H9 (cell line): ENCODE data around the gene METTL27. TPM values are rescaled to one million over a fixed set of nuclear protein-coding genes. Genes with fewer than 3 reads are reported as not detected.
"Not testable (repeated sequence)": the region's sequence is repeated elsewhere in the genome, so short reads cannot be mapped to it uniquely, and the experiment has no call there.

Experiments
- DNase-seq: peaks from one replicate; pipeline ENCODE4 v3.0.0-alpha.2; 2017
- H2AFZ ChIP-seq: one replicate; pipeline ENCODE4 v1.6.1; 2013; ENCODE audit warnings: mild to moderate bottlenecking, low read length, control low read depth, moderate library complexity
- H2AK5ac ChIP-seq: 2 replicates; pipeline ENCODE4 v1.6.1; 2013; ENCODE audit warnings: low read length, control low read depth, mixed read lengths; ENCODE audit not compliant: insufficient read length
- H2BK120ac ChIP-seq: one replicate; pipeline ENCODE4 v1.6.1; 2013; ENCODE audit warnings: low read depth, mild to moderate bottlenecking, low read length, control low read depth, inconsistent platforms; ENCODE audit not compliant: poor library complexity, severe bottlenecking
- H2BK12ac ChIP-seq: 2 replicates; pipeline ENCODE4 v1.6.1; 2013; ENCODE audit warnings: low read length, control low read depth, mixed read lengths, low read depth; ENCODE audit not compliant: insufficient read length
- H2BK15ac ChIP-seq: 2 replicates; pipeline ENCODE4 v1.6.1; 2013; ENCODE audit warnings: low read depth, low read length, control low read depth
- H2BK20ac ChIP-seq: one replicate; pipeline ENCODE4 v1.6.1; 2013; ENCODE audit warnings: low read depth, mild to moderate bottlenecking, low read length, control low read depth, inconsistent platforms; ENCODE audit not compliant: poor library complexity, severe bottlenecking
- H2BK5ac ChIP-seq: 2 replicates; pipeline ENCODE4 v1.6.1; 2013; ENCODE audit warnings: low read length, control low read depth, mixed read lengths; ENCODE audit not compliant: insufficient read length
- H3K14ac ChIP-seq: 2 replicates; pipeline ENCODE4 v1.6.1; 2013; ENCODE audit warnings: low read length, control low read depth; ENCODE audit not compliant: insufficient read depth
- H3K18ac ChIP-seq: 2 replicates; pipeline ENCODE4 v1.6.1; 2013; ENCODE audit warnings: low read depth, mild to moderate bottlenecking, mixed read lengths, low read length, control low read depth; ENCODE audit not compliant: insufficient read length
- H3K23ac ChIP-seq: 2 replicates; pipeline ENCODE4 v1.6.1; 2013; ENCODE audit warnings: low read length, control low read depth, mixed read lengths, low read depth; ENCODE audit not compliant: insufficient read length
- H3K23me2 ChIP-seq: 2 replicates; pipeline ENCODE4 v1.6.1; 2013; ENCODE audit warnings: low read depth, mild to moderate bottlenecking, mixed read lengths, low read length, control low read depth; ENCODE audit not compliant: insufficient read length, poor library complexity, severe bottlenecking
- H3K27ac ChIP-seq: 2 replicates; pipeline ENCODE4 v1.5.1; 2013; ENCODE audit warnings: low read length, control low read depth, mixed read lengths, low read depth; ENCODE audit not compliant: insufficient read length
- H3K27me3 ChIP-seq: 2 replicates; pipeline ENCODE4 v1.6.1; 2013; ENCODE audit warnings: low read length, control low read depth, inconsistent platforms; ENCODE audit not compliant: insufficient read depth
- H3K4ac ChIP-seq: 2 replicates; pipeline ENCODE4 v1.6.1; 2013; ENCODE audit warnings: low read depth, mild to moderate bottlenecking, control low read depth, inconsistent platforms, low read length, moderate library complexity
- H3K4me1 ChIP-seq: 2 replicates; pipeline ENCODE4 v1.6.1; 2013; ENCODE audit warnings: low read length, control low read depth, inconsistent platforms; ENCODE audit not compliant: insufficient read depth
- H3K4me2 ChIP-seq: 2 replicates; pipeline ENCODE4 v1.6.1; 2013; ENCODE audit warnings: low read length, control low read depth, mixed read lengths; ENCODE audit not compliant: insufficient read length, insufficient read depth
- H3K56ac ChIP-seq: 2 replicates; pipeline ENCODE4 v1.6.1; 2013; ENCODE audit warnings: low read depth, mild to moderate bottlenecking, mixed read lengths, low read length, control low read depth; ENCODE audit not compliant: insufficient read length
- H3K79me1 ChIP-seq: 2 replicates; pipeline ENCODE4 v1.6.1; 2013; ENCODE audit warnings: low read depth, mild to moderate bottlenecking, moderate library complexity, low read length, control low read depth, inconsistent platforms; ENCODE audit not compliant: insufficient read depth, poor library complexity, severe bottlenecking
- H3K79me2 ChIP-seq: 2 replicates; pipeline ENCODE4 v1.6.1; 2013; ENCODE audit warnings: low read length, control low read depth, inconsistent platforms; ENCODE audit not compliant: insufficient read depth
- H3K9ac ChIP-seq: 2 replicates; pipeline ENCODE4 v1.6.1; 2013; ENCODE audit warnings: low read length, control low read depth, mixed read lengths; ENCODE audit not compliant: insufficient read length; ENCODE audit errors: extremely low read depth
- H3K9me3 ChIP-seq: one replicate; pipeline ENCODE4 v1.6.1; 2013; ENCODE audit warnings: low read depth, low read length, inconsistent platforms; ENCODE audit not compliant: control insufficient read depth
- H3T11ph ChIP-seq: one replicate; pipeline ENCODE4 v1.6.1; 2013; ENCODE audit warnings: mild to moderate bottlenecking, low read length, control low read depth, inconsistent platforms
- H4K20me1 ChIP-seq: one replicate; pipeline ENCODE4 v1.6.1; 2013; ENCODE audit not compliant: control insufficient read depth, insufficient read length, insufficient read depth
- H4K5ac ChIP-seq: 2 replicates; pipeline ENCODE4 v1.6.1; 2013; ENCODE audit warnings: low read depth, mild to moderate bottlenecking, mixed read lengths, low read length, control low read depth; ENCODE audit not compliant: insufficient read length
- H4K8ac ChIP-seq: replicated peaks from 2 replicates; pipeline ENCODE4 v1.6.1; 2013; ENCODE audit warnings: low read length, control low read depth, mixed read lengths, low read depth; ENCODE audit not compliant: insufficient read length
- H4K91ac ChIP-seq: 2 replicates; pipeline ENCODE4 v1.6.1; 2013; ENCODE audit warnings: low read depth, mild to moderate bottlenecking, moderate library complexity, mixed read lengths, low read length, control low read depth; ENCODE audit not compliant: insufficient read length
- H3K27ac Mint-ChIP-seq, 3 experiments: 2 replicates in 2 of 3; 3 replicates in 1 of 3; pipeline ENCODE4 v1.8.0; 2020 to 2021; ENCODE audit warnings: mixed read lengths in 3 of 3, mild to moderate bottlenecking in 1 of 3, moderate library complexity in 1 of 3
- H3K27me3 Mint-ChIP-seq: 2 replicates; pipeline ENCODE4 v1.8.0; 2021; ENCODE audit warnings: low read depth, mild to moderate bottlenecking, moderate library complexity, mixed read lengths
- H3K36me3 Mint-ChIP-seq, 3 experiments: 2 replicates in 2 of 3; 3 replicates in 1 of 3; pipeline ENCODE4 v1.8.0; 2020 to 2021; ENCODE audit warnings: low read depth in 3 of 3, mixed read lengths in 3 of 3; ENCODE audit not compliant: insufficient read depth in 1 of 3
- H3K4me1 Mint-ChIP-seq, 2 experiments: 2 replicates each; pipeline ENCODE4 v1.8.0; 2020; ENCODE audit warnings: mixed read lengths in 2 of 2
- H3K4me3 Mint-ChIP-seq, 2 experiments: 2 replicates in 1 of 2; 3 replicates in 1 of 2; pipeline ENCODE4 v1.8.0; 2020 to 2021; ENCODE audit warnings: mild to moderate bottlenecking in 2 of 2, mixed read lengths in 2 of 2, moderate library complexity in 1 of 2
- H3K9me3 Mint-ChIP-seq, 2 experiments: 2 replicates in 1 of 2; 3 replicates in 1 of 2; pipeline ENCODE4 v1.8.0; 2020; ENCODE audit warnings: mild to moderate bottlenecking in 2 of 2, mixed read lengths in 2 of 2, moderate library complexity in 1 of 2
- WGBS: extraction: QIAGEN DNeasy Blood & Tissue Kit; methylation state at CpG from one replicate; pipeline ENCODE4 v1.1.7; 2013; ENCODE audit warnings: missing lambda C conversion rate, low lambda C conversion rate, mixed read lengths; ENCODE audit not compliant: insufficient read length; ENCODE audit errors: extremely low coverage; 5-methylcytosine and 5-hydroxymethylcytosine counted together
- total RNA-seq: library from RNA; stranded (reverse); gene quantifications from 2 replicates; pipeline ENCODE4 v1.2.1, GENCODE V29; 2021
- TF ChIP-seq, protein P1 (sequence below): fragments of 200-600 bp; sonication (generic); conservative IDR thresholded peaks from 3 replicates; pipeline ENCODE4 v1.8.0; 2021; ENCODE audit warnings: antibody characterized with exemption, mild to moderate bottlenecking

Gene METTL27
- total RNA-seq, 1 experiment from 2014 or later = 13.5 TPM

DNA sequence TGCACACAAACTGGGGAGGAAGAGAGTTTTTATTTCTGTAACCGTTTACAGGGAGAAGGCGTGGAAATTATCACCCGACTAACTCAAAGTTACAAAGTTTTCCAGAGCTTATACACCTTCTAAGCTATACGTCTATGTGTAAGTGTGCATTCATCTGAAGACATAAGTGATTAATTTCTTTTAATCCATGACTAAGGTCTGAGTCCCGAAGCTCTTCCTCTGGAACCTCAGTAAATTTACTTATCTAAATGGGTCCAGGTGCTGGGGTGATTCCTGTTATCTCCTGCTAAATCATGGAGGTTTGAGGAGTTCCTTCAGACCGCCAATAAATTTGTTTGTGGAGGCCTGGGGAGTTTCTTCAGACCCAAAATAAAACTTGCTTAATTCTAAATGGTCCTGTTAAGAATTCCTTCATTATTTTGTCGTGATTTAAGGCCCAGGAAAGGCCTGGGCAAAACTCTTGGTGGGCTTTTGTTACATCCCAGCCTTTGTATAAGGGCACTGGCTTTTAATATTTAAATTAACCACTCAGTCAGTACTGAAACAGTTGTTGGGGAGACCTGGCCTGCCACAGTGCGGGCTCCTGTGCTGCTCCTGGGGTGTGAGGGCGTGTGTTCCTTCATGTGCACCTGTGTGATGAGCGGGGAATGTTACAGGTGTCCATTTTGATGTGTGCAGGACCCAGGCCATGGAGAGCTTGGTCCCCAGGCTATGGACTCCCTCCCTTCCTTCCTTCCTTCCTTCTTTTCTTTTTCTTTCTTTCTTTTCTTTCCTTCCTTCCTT is 5.8 kb upstream of the METTL27 start:
- Histone ChIP-seq H3K27me3 (no peaks in the 10 kb centered on the region), H3K14ac (no peak overlapping the region), H2BK15ac (no peak overlapping the region), H3K4me1 (no peaks in the 10 kb centered on the region), H3K79me2 (no peaks in the 10 kb centered on the region), H3K4me2 (no peak overlapping the region), H4K20me1 (no peaks in the 10 kb centered on the region), H3K56ac (no peak overlapping the region), H3K9ac (no peak overlapping the region), H4K91ac (no peak overlapping the region), H3K79me1 (no peaks in the 10 kb centered on the region), H2BK20ac (no peak overlapping the region), H2BK12ac (no peak overlapping the region), H3K9me3 (no peaks in the 10 kb centered on the region), H3K23ac (no peak overlapping the region), H2BK120ac (no peak overlapping the region), H3K23me2 (no peaks in the 10 kb centered on the region), H2AFZ (no peak overlapping the region), H4K5ac (no peak overlapping the region), H3K18ac (no peak overlapping the region), H3K4ac (no peak overlapping the region), H2BK5ac (no peak overlapping the region), H3K27ac (no peak overlapping the region), H2AK5ac (no peak overlapping the region), H4K8ac (no peak overlapping the region), H3T11ph (no peak overlapping the region)
- peak overlapping the region in 2 of 3 experiments; percentile 33 to 63; a peak in 2 of 7 replicates for H3K27ac Mint-ChIP-seq
- no peak for DNase-seq
- H3K36me3 Mint-ChIP-seq = peaks cover 0 to 4% (median 0%) of the 10 kb centered on the region in 3 experiments; a peak in 2 of 7 replicates
- no CpG with 5 or more reads among the region's 10 CpGs for WGBS
- H3K4me3 Mint-ChIP-seq = no peak overlapping the region
- TF ChIP-seq, protein P1, sequence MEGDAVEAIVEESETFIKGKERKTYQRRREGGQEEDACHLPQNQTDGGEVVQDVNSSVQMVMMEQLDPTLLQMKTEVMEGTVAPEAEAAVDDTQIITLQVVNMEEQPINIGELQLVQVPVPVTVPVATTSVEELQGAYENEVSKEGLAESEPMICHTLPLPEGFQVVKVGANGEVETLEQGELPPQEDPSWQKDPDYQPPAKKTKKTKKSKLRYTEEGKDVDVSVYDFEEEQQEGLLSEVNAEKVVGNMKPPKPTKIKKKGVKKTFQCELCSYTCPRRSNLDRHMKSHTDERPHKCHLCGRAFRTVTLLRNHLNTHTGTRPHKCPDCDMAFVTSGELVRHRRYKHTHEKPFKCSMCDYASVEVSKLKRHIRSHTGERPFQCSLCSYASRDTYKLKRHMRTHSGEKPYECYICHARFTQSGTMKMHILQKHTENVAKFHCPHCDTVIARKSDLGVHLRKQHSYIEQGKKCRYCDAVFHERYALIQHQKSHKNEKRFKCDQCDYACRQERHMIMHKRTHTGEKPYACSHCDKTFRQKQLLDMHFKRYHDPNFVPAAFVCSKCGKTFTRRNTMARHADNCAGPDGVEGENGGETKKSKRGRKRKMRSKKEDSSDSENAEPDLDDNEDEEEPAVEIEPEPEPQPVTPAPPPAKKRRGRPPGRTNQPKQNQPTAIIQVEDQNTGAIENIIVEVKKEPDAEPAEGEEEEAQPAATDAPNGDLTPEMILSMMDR = no peak
- H3K9me3 Mint-ChIP-seq = peaks cover 2 to 7% of the 10 kb centered on the region in 2 experiments; a peak in 2 of 5 replicates
- peaks cover 28 to 41% of the 10 kb centered on the region in 2 experiments for H3K4me1 Mint-ChIP-seq
- H3K27me3 Mint-ChIP-seq = peaks cover 6% of the 10 kb centered on the region; the same call in 1 of the 2 replicates

DNA sequence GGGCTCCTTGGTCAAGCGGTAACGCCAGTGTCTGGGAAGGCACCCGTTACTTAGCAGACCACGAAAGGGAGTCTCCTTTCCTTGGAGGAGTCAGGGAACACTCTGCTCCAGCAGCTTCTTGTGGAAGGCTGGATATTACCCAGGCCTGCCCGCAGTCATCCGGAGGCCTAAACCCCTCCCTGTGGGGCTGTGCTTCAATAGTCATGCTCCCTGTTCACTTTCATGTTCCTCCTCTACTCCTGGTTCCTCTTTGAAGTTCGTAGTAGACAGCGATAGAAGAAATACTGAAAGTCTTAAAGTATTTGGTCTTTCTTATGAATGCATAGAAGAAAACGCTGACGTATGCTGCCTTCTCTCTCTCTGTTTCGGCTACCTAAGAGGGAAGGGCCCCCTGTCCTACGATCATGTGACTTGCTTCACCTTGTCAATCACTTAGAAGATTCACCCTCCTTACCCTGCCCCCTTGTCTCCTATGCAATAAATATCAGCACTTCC is 3.4 kb upstream of the METTL27 start:
- not testable (repeated sequence) for DNase-seq, H4K91ac ChIP-seq, H2AFZ ChIP-seq, H3K36me3 Mint-ChIP-seq, H3T11ph ChIP-seq, H3K4me1 ChIP-seq, H3K79me2 ChIP-seq, H3K4me2 ChIP-seq, H4K5ac ChIP-seq, H3K27me3 Mint-ChIP-seq, H3K9me3 Mint-ChIP-seq, H4K20me1 ChIP-seq, H2BK5ac ChIP-seq, H3K56ac ChIP-seq, H3K9ac ChIP-seq, H3K14ac ChIP-seq, H3K27me3 ChIP-seq, H2BK12ac ChIP-seq, H3K4me3 Mint-ChIP-seq, H2BK20ac ChIP-seq, H4K8ac ChIP-seq, H3K79me1 ChIP-seq, H2AK5ac ChIP-seq, H3K9me3 ChIP-seq, H2BK120ac ChIP-seq, H3K18ac ChIP-seq, H3K27ac ChIP-seq, H3K23me2 ChIP-seq, H3K27ac Mint-ChIP-seq, H3K4ac ChIP-seq, H2BK15ac ChIP-seq, H3K23ac ChIP-seq
- no CpG with 5 or more reads among the region's 12 CpGs for WGBS
- H3K4me1 Mint-ChIP-seq = peaks cover 25 to 38% of the 10 kb centered on the region in 2 experiments
